CD4-positive, alpha-beta T cell treated with Interleukin-17A for 1 hour (primary cell): ENCODE results near the gene LILRB5.
"Not testable (repeated sequence)": the region's sequence is repeated elsewhere in the genome, so short reads cannot be mapped to it uniquely, and the experiment has no call there.

Experiments used
- DNase-seq: peaks from one replicate; pipeline ENCODE4 v3.0.0-alpha.2; 2020

LILRB5 gene

DNA sequence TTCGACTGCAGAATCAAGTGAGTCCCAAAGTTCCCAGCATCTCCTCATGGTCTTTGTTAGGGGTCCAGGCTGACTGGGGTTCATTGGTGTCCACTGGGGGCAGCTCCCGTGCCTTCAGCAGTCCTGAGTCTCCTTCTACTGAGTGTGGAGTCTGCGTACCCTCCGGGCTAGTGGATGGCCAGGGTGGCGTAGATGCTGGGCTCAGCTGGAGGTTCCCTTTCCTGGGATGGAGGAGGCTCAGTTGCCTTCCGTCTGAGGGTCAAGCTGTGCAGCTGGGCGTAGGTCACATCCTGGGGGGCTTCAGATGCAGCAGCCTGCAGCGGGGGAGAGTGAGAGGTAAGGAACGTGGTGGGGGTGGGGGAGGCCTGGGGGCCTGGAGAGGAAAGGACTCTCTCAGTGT lies 17.4 kb upstream of the LILRB5 start:
- not testable (repeated sequence) for DNase-seq

DNA sequence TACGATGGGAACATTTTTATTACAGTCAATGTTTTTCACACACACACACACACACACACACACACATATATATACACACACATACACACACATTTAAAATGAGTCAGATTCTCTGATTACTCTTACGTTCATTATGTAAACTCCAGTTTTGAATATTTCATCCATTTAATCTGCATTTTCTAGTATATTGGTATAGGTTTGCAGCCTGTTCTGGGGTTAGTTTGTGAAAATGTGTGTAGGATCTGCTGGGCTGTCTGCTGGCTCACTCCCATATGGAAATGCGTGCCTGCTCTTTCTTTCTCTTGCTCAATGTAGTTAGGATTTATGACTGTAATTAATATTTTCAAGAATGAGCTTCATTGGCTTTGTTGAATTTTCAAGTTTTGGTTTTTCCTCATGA lies 16.7 kb upstream of the LILRB5 start:
- DNase-seq, result no peak

DNA sequence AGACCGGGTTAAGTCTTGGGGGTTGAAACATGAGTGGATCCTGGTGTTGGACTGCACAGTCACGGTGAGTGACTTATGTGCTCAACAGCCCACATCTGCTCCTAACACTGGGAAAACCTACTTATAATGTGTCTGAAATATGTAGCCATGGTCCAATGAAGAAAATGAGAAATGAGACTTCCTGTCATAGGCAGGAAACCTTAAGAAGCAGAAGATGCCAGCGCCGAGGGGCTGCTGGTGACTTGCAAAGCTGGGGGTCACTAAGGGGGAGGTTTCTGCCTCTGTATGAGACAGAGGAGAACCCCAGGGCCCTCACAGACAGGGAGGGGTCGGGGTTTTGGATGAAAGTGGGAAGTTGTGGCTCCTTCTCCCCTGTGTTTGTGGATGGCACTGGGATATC lies 15.1 kb upstream of the LILRB5 start:
- not testable (repeated sequence) for DNase-seq

DNA sequence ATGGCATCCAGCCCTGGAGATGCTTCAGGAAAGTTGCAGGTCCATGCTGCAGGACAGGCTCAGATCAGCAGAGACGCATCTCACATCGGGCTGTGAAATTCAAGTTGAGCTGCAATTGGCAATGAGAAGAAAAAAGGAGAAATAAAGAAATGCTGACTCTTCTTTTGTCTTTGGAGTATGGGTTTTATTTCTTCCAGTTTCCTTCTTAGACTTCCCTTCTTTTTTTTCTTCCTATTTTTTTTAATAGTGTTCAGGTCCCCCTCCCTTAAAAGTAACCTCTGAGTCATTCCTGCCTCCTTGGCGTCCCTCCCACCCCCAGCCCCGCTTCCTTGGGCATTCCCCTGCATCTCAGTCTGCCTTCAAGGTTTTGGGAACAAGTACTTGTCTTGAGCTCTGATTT lies 14.5 kb upstream of the LILRB5 start:
- not testable (repeated sequence) for DNase-seq

DNA sequence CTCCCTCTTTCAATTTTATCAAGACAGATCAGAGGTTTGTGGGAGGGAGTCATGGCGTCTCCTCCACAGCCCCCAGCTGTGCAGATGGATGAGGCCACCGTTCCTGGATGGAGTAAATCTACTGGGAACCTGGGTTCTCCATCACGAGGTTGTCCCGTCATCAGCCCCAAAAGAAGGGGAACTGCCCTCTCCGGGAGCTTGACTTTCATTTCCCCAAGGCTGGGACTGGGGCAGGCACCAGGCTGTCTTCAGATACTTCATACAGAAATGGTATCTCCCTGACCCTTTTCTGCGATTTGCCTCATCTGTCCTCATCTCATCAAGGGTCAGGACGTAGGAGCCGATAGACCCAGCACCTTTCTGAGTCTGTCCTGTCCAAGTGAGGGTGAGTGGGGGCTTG lies 14.0 kb upstream of the LILRB5 start:
- DNase-seq, result no peak

DNA sequence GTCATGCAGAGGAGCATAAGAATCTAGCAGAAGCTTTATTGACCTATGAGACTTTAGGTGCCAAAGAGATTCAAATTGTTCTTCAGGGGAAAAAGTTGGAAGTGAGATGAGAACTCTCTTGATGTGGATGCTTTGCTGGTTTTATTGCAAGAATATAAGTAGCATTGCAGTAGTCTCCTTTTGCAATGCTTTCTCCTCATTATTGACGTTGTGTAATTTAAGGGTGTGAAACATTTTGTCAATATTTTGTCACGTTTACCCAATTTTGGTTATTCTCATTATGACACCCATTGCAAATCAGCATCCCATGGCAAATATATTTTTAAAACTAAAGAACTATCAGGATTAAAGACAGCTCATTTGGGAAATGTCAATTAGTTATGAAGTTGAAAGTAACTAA lies 11.9 kb upstream of the LILRB5 start:
- no peak for DNase-seq

DNA sequence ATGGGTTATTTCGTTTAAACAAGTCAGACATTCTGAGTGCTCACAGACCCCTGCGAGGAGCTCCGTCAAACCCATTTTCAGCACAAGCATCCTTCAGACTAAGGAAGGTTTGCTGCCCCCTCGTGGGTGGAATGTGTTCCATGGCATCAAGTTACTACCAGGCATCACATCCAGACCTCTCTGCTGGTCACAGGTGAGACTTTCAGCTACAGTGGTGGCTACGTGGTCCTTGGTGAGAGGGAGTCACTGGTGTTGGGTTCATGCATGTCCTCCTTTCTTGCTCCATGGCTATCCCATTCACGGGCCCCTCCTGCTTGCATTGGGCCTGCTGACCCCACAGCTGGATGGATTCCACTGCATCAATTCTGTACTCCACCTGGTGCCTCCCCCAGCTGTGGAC lies 9.1 kb upstream of the LILRB5 start:
- peak; percentile 60 for DNase-seq

DNA sequence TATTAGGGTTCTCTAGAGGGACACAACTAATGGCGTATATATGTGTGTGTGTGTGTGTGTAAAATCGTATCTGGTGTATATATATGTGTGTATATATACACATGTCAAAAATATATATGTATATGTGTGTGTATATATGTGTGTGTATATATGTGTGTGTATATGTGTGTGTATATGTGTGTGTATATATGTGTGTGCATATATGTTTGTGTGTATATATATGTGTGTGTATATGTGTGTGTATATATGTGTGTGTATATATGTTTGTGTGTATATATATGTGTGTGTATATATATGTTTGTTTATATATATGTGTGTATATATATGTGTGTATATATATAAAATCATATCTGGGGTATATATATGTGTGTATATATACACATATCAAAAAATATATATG lies 5.4 kb upstream of the LILRB5 start:
- DNase-seq, result no peak

DNA sequence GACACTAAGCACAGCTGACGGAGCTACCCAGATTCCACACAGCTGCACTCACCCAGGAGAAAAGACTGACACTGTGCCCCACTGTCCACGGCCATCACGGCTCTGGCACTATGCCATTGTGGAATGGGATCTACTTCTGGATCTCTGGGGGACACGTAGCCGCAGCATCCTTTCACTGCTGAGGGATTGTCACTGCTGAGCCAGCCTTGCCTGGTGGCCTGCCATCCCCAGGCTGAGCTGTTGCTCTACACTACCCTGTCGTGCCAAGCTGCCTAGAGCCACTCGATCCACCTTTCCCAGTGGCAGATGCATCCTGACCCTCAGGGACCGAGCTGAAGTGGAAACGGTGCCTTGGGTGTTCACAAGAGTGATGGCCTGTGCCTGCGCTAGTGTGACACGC lies 5.0 kb upstream of the LILRB5 start:
- DNase-seq, result no peak

DNA sequence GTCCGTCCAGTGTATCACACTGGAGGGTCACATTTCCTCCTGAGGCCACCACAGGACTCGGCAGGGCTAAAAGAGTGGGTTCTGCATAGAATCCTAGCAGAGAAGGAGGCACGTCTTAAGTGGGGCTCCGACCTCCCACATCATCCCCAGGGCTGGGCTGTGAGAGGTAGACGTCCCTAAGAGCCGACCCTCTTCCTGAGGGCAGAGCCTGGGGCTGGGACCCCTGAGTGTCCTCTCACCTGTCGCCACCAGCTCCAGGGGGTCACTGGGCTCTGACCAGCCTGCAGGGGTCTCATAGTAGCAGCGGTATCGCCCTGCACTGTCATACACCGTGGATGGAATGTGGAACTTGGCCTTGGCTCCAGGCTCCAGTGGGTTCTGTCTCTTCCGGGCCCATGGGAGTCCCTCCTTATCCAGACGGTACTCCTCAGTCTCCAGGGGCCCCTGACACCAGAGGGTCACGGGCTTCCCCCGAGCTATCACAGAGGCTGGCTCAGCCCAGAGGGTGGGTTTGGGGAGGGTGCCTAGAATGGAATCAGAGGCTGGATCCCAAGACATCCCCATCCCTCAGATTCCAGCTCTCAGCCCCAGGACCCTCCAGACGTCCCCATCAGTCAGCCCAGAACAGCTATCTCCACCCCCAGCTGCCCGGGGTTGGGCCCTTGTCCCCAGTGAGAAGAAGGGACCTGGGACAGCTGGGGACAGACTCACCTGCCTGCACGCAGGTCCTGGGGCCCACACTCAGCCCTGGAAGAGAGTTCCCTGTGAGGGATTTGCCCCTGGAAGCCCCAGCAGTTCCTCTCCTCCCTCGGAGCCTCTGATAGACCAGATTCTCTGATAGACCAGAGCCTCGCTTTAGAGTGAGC lies 590 bp downstream of the LILRB5 start:
- DNase-seq, result no peak

DNA sequence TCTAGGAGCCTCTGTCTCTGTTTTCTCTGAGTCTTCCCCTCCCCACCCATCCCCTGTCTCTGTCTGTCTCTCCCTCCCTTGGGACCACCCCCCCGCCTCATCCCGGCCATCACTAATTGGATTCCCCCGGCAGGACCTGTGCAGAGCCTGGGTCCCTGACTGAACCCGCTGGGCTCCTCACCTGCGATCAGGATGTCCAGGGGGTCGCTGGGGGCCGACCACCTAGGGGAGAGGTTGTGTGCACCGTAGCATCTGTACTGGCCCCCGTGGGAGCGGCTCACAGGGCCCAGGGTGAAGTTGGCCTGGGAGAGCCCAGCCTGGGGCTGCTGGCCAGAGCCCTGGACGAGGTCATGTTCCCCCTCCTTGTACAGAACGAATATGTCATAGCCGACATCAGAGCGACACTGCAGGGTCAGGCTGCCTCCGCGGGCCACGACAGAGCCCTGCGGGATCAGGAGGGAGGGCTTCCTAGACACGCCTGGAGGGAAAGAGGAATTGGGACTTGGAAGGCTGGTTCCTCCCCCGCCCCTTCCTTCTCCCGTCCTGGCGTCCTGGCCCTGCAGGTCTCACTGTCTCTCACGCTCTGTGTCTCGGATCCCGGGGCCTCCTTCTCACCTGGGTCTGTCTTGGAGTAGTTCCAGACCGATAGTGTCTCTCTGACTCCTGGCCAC lies 1.8 kb downstream of the LILRB5 start:
- DNase-seq, result no peak

DNA sequence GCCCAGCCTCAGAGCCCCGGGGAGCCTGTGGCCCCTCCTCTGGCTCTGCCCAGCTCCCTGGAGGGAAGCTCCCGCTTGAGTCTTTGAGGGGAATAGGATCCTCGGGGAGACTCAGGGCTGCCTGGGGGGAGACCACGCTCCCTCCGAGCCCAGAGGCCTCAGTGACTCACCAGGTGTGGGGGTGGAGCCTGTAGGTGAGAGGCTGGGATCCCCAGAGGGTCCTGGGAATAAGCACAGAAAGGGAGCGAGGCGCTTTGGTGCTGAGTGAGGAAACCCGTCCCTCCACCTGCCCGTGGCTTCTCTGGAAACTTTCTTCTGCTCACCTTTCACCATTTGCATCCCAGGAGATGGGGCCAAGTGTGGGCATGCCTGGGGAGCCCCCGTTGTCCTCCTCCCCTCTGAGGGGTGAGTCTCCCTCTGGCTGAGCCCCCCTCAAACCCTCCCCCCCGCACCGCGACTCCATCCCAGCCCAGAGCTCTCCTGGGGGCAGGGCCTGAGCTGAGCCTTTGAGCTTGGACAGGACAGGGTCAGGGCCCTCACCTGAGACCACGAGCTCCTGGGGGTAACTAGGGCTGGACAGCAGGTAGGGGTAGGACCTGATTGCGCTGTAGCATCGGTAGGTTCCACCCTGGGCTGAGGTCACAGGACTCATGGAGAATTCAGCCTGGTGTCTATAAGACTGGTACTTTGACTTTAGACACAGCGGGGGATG lies 2.7 kb downstream of the LILRB5 start:
- DNase-seq, result no peak

DNA sequence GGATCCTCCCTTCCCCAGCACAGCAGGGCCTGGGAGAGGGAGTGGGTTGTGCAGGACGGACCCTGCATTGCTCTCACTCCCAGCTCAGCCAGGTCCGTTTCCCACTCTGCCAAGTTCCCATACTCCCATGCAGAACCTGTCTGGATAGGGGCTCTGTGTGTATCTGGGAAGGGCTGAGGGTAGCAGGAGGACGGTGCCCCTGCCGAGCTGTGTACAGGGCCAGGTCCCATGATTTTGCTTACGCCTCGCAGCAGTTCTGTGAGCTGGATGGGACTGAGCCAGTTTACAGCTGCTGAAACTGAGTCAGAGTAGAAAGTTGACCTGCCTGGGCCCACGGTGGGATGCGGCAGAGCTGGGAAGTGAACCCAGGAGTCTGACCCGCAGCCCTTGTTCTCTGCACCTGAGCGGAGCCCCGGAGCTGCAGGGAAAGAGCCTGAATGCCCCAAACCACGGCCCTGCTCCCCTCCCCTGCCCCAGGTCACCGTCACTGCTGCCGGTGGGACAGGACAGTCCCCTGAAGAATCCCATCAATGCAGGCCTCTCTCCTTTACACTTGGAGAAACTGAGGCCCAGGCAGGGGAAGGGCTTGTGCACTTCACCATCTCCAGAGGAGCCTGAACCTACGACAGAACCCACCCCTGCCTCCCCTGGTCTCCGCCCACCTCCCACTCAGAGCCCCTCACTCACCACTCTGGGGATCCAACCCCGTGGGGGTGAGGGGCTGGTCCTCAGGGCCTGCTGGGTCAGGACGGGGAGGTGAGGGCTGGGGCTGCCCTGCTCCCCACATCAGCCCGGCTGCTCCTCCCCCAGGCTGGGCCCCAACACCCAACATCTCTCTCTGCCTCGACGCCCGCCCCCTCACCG lies 3.5 kb downstream of the LILRB5 start:
- no peak for DNase-seq

DNA sequence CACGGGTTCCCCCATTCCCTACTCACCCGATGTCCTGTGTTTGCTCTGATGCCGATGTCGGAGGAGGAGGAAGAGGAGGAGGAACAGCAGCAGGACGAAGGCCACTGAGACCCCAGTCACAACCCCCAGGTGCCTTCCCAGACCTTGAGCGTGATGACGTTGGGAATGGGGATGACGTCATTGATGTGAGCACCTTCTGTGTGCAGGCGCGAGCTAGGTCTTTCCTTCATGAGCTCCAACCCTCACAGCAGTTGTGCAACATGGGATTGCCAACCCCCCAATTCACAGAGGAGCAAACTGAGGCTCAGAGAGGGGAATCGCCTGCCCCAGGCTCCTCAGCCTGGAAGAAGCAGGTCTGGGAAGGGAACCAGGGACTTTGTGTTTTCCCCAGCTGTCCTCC lies 4.2 kb downstream of the LILRB5 start:
- DNase-seq, result no peak

DNA sequence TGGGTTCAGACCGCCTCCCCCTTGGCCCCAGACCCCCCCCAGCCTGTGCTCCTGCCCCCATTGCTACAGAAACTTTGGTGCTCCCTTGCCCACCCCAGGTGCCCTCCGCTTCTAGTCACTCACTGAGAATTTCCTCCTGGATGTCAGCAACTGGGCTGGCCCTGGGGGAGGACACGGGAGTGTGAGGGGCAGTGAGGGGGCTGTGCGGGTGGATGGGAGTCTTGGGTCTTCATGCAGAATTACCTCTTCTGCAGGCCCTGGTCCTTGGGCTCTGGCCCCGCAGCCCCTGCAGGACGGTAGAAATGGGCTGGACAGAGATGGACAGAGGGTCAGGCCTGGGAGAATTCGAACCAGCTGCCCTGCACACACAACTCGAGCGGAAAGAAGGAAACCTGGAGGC lies 4.8 kb downstream of the LILRB5 start:
- no peak for DNase-seq

DNA sequence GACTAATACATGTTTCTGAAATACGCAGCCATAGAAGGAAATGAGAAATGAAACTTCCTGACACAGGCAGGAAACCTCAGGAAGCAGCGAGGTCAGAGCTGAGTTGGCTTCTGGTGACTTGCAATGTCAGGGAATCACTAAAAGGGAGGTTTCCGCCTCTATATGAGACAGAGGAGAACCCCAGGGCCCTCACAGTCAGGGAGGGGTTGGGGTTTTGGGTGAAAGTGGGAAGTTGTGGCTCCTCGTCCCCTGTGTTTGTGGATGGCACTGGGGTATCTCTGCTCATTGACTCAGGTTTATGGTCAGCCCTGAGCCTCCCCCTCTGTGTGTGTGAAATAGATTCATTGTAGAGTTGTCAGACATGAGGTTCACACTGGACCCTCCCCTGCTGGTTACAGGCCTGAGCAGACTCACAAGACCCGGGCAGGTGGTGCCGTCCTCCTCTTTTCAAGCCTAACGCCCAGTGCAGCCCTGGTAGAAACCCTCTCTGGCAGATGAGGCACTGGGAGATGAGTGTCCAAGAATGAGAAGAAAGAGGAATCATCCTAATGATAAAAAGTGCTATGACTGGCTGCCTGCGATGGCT lies 9.0 kb downstream of the LILRB5 start:
- DNase-seq, result peak; percentile 37

DNA sequence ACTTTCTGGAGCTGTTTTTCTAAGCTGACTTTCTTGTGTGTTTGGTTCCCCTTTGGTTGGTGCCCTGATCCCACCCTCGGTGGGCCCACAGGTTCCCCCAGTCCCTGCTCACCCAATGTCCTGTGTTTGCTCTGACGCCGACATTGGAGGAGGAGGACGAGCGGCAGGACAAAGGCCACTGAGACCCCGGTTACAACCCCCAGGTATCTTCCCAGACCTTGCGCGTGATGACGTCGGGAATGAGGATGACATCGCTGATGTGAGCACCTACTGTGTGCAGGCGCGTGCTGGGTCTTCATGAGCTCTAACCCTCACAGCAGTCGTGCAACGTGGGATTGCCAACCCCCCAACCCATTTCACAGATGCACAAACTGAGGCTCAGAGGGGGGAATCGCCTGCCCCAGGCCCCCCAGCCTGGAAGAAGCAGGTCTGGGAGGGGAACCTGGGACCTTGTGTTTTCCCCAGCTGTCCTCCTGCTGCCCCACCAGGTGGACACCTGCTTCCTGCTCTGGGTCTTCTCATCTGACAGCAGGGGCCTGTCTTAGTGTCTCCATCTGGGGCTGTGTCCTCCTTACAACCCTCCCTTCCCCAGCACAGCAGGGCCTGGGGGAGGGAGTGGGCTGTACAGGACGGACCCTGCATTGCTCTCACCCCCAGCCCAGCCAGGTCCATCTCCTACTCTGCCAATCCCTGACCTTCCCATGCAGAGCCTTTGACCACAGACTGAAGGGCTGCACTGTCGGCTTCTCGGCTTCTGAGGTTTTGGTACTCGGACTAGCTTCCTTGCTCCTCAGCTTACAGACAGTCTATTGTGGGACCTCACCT lies 9.8 kb downstream of the LILRB5 start:
- no peak for DNase-seq

DNA sequence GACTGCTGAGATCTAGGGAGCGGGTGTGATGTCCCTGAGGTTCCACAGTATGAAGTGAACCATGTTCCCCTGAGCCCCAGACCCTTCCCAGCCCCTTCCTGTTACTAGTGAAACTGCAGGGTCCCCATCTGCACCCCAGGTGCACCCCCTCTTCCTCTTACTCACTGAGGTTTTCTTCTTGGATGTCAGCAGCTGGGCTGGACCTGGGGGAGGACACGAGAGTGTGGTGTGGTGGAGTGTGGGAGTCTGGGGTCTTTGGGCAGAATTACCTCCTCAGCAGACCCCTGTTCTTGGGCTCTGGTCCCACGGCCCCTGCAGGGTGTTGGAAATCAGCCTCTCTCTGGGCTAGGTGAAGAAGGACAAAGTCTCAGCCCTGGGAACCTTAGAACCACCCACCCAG lies 11.1 kb downstream of the LILRB5 start:
- no peak for DNase-seq

DNA sequence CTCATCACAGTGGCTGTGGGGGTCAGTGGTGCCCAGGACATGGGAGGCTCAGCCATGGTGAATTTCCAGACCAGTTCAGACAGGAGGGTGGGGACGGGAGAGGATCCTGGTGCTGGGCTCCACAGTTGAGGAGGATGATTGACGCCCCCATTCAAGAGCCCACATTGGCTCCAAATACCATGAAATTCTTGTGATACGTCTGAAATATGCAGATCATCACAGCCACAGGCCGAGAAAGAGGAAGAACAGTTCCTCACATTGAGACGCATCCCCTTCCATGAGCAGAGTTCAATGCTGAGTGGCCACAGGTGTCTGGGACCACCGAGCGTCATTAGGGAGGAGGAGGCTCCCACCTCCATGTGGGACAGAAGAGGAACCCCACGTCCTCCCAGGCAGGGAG lies 13.3 kb downstream of the LILRB5 start:
- not testable (repeated sequence) for DNase-seq

DNA sequence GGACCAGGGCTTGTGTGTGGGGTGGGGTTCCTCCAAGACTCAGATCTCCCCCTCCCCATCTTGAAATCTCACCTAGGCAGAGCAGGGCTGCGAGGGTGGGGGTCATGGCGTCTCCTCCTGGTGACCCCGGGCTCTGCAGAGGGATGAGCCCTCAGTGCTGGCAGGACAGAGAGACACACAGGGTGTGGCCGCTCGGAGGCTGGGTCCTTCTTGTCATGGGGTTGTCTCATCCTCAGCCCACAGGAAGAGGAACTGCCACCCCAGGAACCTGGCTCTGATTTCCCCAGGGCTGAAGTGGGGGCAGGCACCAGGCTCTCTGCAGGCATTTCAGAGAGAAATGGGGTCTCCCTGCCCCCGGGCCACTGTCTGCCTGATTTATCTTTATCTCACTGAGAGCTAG lies 14.4 kb downstream of the LILRB5 start, which contains the start of gene LILRA6:
Gene LILRA6, minus strand, starts transcription at position 145 of the 400 bp plus-strand sequence.
- peak; percentile 4 for DNase-seq

DNA sequence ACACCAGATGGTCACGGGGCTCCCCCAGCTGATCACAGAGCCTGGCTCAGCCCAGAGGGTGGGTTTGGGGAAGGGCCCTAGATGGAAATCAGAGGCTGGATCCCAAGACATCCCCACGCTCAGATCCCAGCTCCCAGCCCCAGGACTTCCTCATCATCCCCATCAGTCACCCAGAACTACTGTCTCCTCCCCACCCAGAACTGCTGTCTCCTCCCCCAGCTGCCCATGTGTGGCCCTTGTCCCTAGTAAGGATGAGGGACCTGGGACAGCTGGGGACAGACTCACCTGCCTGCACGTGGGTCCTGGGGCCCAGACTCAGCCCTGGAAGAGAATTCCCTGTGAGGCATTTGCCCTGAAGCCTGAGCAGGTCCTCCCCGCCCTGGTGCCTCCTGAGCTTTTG lies 14.8 kb downstream of the LILRB5 start:
- DNase-seq, result not testable (repeated sequence)
